GM12878 (cell line): ENCODE data around the gene PGC. TPM values are rescaled to one million over a fixed set of nuclear protein-coding genes. Genes with fewer than 3 reads are reported as not detected.

Experiments
- ATAC-seq: fragments of 200-7000 bp; cut with Tn5 transposase; 3 replicates; pipeline ENCODE4 v1.9.1; 2020; ENCODE audit warnings: mild to moderate bottlenecking, moderate library complexity
- BruUV-seq: library from RNA; stranded (reverse); fragments of 400-500 nt; replicated peaks from 2 replicates; lab custom pipeline; 2021; lab: Mats Ljungman, UMichigan
- CTCF ChIA-PET: fragments of 300-600 bp; sonication (Branson Sonifier 250); formaldehyde crosslinking; extraction: SDS; loops from one replicate; lab custom pipeline; 2021; ENCODE audit warnings: inconsistent platforms; lab: Yijun Ruan, JAX
- POLR2A ChIA-PET: fragments of 350-600 bp; formaldehyde crosslinking; extraction: SDS; loops from one replicate; lab custom pipeline; 2021; ENCODE audit warnings: inconsistent platforms; lab: Charles Lee
- RAD21 ChIA-PET: fragments of 300-600 bp; sonication (Branson Sonifier 250); formaldehyde crosslinking; loops from one replicate; lab custom pipeline; 2023; ENCODE audit warnings: antibody characterized with exemption; ENCODE audit not compliant: unreplicated experiment; lab: Charles Lee
- SMC1A ChIA-PET: fragments of 300-600 bp; sonication (Branson Sonifier 250); formaldehyde crosslinking; loops from one replicate; lab custom pipeline; 2023; ENCODE audit not compliant: unreplicated experiment, uncharacterized antibody; lab: Charles Lee
- DNase-seq: peaks from one replicate; pipeline ENCODE4 v3.0.0-alpha.2; 2011; ENCODE audit warnings: low read depth, low spot score
- FAIRE-seq: peaks from 3 replicates; lab custom pipeline; 2011; peaks lifted over from hg19 to GRCh38; lab: Jason Lieb, UNC
- H2AFZ ChIP-seq: 2 replicates; pipeline ENCODE4 v1.6.0; 2011; ENCODE audit warnings: low read depth, low read length, control low read depth; ENCODE audit not compliant: control insufficient read depth
- H3K27ac ChIP-seq: 2 replicates; pipeline ENCODE4 v1.5.1; 2011; ENCODE audit warnings: control low read depth; ENCODE audit not compliant: control insufficient read depth, insufficient read depth
- H3K27me3 ChIP-seq, 2 experiments: replicated peaks in 1 of 2; 2 replicates each; pipeline versions ENCODE4 v1.6.0 to v1.6.1; 2011; ENCODE audit warnings: low read length in 1 of 2; ENCODE audit not compliant: control insufficient read depth in 2 of 2, insufficient read depth in 2 of 2
- H3K36me3 ChIP-seq, 2 experiments: 2 replicates each; pipeline ENCODE4 v1.5.1; 2011; ENCODE audit warnings: low read length in 1 of 2; ENCODE audit not compliant: control insufficient read depth in 2 of 2, insufficient read depth in 2 of 2
- H3K4me1 ChIP-seq: 2 replicates; pipeline ENCODE4 v1.6.1; 2011; ENCODE audit warnings: mild to moderate bottlenecking, low read length, moderate library complexity, mixed read lengths; ENCODE audit not compliant: control insufficient read depth, insufficient read depth
- H3K4me2 ChIP-seq: 2 replicates; pipeline ENCODE4 v1.6.0; 2011; ENCODE audit warnings: control low read depth; ENCODE audit not compliant: control insufficient read depth, insufficient read depth
- H3K4me3 ChIP-seq: fragments of 200-600 bp; sonication (generic); 2 replicates; pipeline ENCODE4 v1.5.1; 2016
- H3K79me2 ChIP-seq: 2 replicates; pipeline ENCODE4 v1.6.0; 2011; ENCODE audit warnings: low read length; ENCODE audit not compliant: control insufficient read depth, insufficient read depth
- H3K9ac ChIP-seq: 2 replicates; pipeline ENCODE4 v1.8.0; 2011; ENCODE audit warnings: low read length, control low read depth, mixed read lengths; ENCODE audit not compliant: control insufficient read depth, insufficient read depth
- H3K9me3 ChIP-seq: replicated peaks from 3 replicates; pipeline ENCODE4 v1.5.1; 2011; ENCODE audit warnings: mild to moderate bottlenecking, low read length; ENCODE audit not compliant: control insufficient read depth, insufficient read depth
- H4K20me1 ChIP-seq: 2 replicates; pipeline ENCODE4 v1.6.0; 2011; ENCODE audit not compliant: control insufficient read depth, insufficient read depth
- ATF7 ChIP-seq: fragments of 450-650 bp; IDR thresholded peaks from 2 replicates; pipeline ENCODE4 v1.6.1; 2016; ENCODE audit warnings: low read depth, mild to moderate bottlenecking
- CHD4 ChIP-seq: fragments of 200-600 bp; sonication (generic); IDR thresholded peaks from 2 replicates; pipeline ENCODE4 v1.6.1; 2016; ENCODE audit warnings: mild to moderate bottlenecking
- EGR1 ChIP-seq, 2 experiments: IDR thresholded peaks; 1 replicate in 1 of 2; 2 replicates in 1 of 2; pipeline ENCODE4 v1.6.1; 2011 to 2012; ENCODE audit warnings: low read depth in 2 of 2, low read length in 2 of 2, borderline replicate concordance in 1 of 2, mild to moderate bottlenecking in 1 of 2, moderate library complexity in 1 of 2
- GATAD2B ChIP-seq: fragments of 450-650 bp; conservative IDR thresholded peaks from 2 replicates; pipeline ENCODE4 v1.6.1; 2017; ENCODE audit warnings: low read depth, mild to moderate bottlenecking, moderate library complexity
- NFYB ChIP-seq: IDR thresholded peaks from 2 replicates; pipeline ENCODE4 v1.6.1; 2011; ENCODE audit warnings: low read depth, mild to moderate bottlenecking, low read length, improper control_type of control experiment, moderate library complexity; ENCODE audit not compliant: insufficient read depth
- RFX5 ChIP-seq: IDR thresholded peaks from 2 replicates; pipeline ENCODE4 v1.6.1; 2011; ENCODE audit warnings: low read depth, low read length, improper control_type of control experiment
- SIN3A ChIP-seq: IDR thresholded peaks from 2 replicates; pipeline ENCODE4 v1.6.1; 2012; ENCODE audit warnings: low read depth, low read length, improper control_type of control experiment
- SMARCA5 ChIP-seq: fragments of 450-650 bp; IDR thresholded peaks from 2 replicates; pipeline ENCODE4 v1.6.1; 2017; ENCODE audit warnings: mild to moderate bottlenecking
- STAT3 ChIP-seq: IDR thresholded peaks from 2 replicates; pipeline ENCODE4 v1.6.1; 2011; ENCODE audit warnings: low read depth, low read length, improper control_type of control experiment
- TARDBP ChIP-seq: IDR thresholded peaks from 2 replicates; pipeline ENCODE4 v1.6.1; 2016; ENCODE audit warnings: borderline replicate concordance
- ZNF217 ChIP-seq: fragments of 450-650 bp; IDR thresholded peaks from 2 replicates; pipeline ENCODE4 v1.6.1; 2017; ENCODE audit warnings: antibody characterized with exemption, mild to moderate bottlenecking
- ZNF274 ChIP-seq: IDR thresholded peaks from one replicate; pipeline ENCODE4 v1.8.0; 2011; ENCODE audit not compliant: insufficient read length, insufficient read depth
- ZNF384 ChIP-seq: IDR thresholded peaks from 2 replicates; pipeline ENCODE4 v1.6.1; 2012; ENCODE audit warnings: low read depth, mild to moderate bottlenecking, low read length, improper control_type of control experiment, borderline replicate concordance
- WGBS: methylation state at CpG from one replicate; pipeline ENCODE4 v1.1.6; 2016; ENCODE audit warnings: low lambda C conversion rate; ENCODE audit not compliant: insufficient replicate concordance, insufficient coverage; ENCODE audit errors: missing lambda C conversion rate; 5-methylcytosine and 5-hydroxymethylcytosine counted together
- in situ Hi-C: fragments of 300-500 bp; cut with MboI; formaldehyde crosslinking; loops from 9 replicates; pipeline ENCODE4 v1.14.3; 2018; ENCODE audit warnings: mixed read lengths
- intact Hi-C: fragments of 100-400 bp; cut with micrococcal nuclease; formaldehyde crosslinking; loops from one replicate; pipeline ENCODE4 v1.14.2; 2022; ENCODE audit not compliant: unreplicated experiment
- polyA plus RNA-seq, 11 experiments: library from polyadenylated mRNA; depleted of rRNA in 4 of 11; unstranded in 6 of 11; stranded (reverse) in 5 of 11; fragments of >200 nt; fragmentation: Nextera tagmentation in 4 of 11; fragmentation: Illumina TruSeq in 1 of 11; extraction: Ambion mirVana in 4 of 11; extraction: Trizol in 1 of 11; gene quantifications; 1 replicate in 1 of 11; 2 replicates in 10 of 11; pipeline versions ENCODE4 v1.2.1 to v1.2.3, GENCODE V29; 2011 to 2016; ENCODE audit warnings: inconsistent platforms in 2 of 11, missing spikeins in 2 of 11, low read depth in 1 of 11
- total RNA-seq, 4 experiments: library from RNA; depleted of rRNA in 3 of 4; stranded (reverse); fragments of >200 nt in 3 of 4; fragmentation: Illumina TruSeq in 1 of 4; extraction: Trizol in 1 of 4; gene quantifications; 2 replicates each; pipeline versions ENCODE4 v1.2.1 to v1.2.3, GENCODE V29; 2013 to 2021

Gene PGC
- total and polyA plus RNA-seq, 10 of the 15 experiments (the other 5 are each of a cell fraction or from before 2014, with no cell fraction given), result 0.26 TPM; not detected in 9

DNA sequence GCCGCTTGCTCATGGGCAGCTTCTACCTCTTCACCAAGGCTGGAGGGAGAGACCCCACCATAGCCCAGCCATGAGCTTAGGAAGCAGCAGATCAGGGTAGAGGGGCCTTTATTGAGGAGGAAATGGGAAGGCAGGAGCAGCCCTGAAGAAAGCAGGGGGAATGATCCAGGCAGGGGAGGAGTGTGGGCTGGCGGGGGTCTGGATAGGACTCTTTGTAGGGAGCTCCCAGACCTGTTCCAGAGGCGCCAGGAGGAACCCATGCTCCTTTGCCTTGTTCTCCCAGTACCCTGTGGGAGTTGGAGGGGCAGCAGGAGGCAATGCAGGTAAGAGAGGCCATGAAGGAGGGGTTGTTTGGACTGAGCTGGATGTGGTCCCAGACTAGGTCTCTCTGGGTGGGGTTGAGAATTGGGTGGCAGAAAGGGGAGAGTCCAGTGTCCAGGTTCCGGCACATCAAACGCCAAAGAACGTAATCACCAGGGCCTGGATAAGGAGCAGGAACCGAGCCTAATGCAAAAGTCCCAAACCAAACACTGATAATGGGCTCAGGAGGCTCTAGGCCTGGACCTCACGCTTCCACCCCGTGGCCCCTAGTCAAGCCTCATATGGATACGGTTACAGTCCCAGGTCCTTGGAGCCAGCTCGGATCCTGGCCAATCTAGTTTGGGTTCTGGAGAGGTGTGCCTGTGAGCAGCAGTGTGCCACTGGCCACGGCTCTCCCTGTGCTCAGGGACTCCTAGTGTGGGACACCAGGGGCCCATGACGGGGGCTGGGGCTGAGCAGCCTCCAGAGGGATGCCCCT lies 12.1 kb upstream of the PGC start:
- CTCF ChIA-PET, result interaction anchor here (0.9 kb wide), 1 partner anchor 16 kb away, joined by 3 read pairs; no protein-coding TSS in a partner anchor
- BruUV-seq, result no TSS peak
- 34% methylated on average over 13 of the region's 13 CpGs for WGBS
- Histone ChIP-seq H3K4me3 (no peak overlapping the region), H3K9me3 (no peaks in the 10 kb centered on the region), H3K36me3 (no peaks in the 10 kb centered on the region), H3K4me2 (no peak overlapping the region), H3K27ac (no peak overlapping the region), H3K27me3 (peaks cover 0 to 4% of the 10 kb centered on the region in 2 experiments; a peak in 2 of 4 replicates), H2AFZ (no peak overlapping the region), H3K79me2 (no peaks in the 10 kb centered on the region), H3K9ac (no peak overlapping the region), H3K4me1 (no peaks in the 10 kb centered on the region), H4K20me1 (no peaks in the 10 kb centered on the region)
- no peak for DNase-seq
- intact Hi-C loops (no loop called here), in situ Hi-C loops (no loop called here)
- no peak for ATAC-seq
- FAIRE-seq, result no peak
- RAD21 ChIA-PET, result no interaction called here
- no peak for TF ChIP-seq NFYB
- TF ChIP-seq ZNF384, result no peak
- TF ChIP-seq TARDBP, result no peak
- no peak for TF ChIP-seq EGR1 (IDR thresholded peaks at IDR 0.05; ENCODE audit: borderline replicate concordance in 1 of 2, low read depth in 2 of 2, low read length in 2 of 2)
- TF ChIP-seq ZNF274, result no peak
- no peak for TF ChIP-seq ATF7
- SMC1A ChIA-PET, result no interaction called here
- POLR2A ChIA-PET, result no interaction called here

DNA sequence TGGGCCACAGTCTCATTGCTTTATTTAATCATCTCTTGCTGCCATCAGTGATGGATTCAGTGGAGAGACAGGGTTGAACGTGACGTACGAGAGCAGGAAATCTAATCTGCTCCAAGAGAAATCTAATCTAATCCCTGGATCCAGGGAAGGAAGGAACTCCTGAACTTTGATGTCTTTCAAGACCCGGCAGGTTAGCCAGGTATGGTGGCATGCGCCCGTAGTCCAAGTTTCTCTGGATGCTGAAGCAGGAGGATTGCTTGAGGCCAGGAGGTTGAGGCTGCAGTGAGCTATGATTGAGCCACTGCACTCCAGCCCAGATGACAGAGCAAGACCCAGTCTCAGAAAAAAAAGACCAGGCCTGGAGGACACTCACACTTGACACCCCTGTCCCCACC lies 11.4 kb upstream of the PGC start:
- Histone ChIP-seq H3K36me3 (no peaks in the 10 kb centered on the region), H3K4me1 (no peaks in the 10 kb centered on the region), H4K20me1 (no peaks in the 10 kb centered on the region), H3K4me2 (no peak overlapping the region), H3K4me3 (no peak overlapping the region), H3K27ac (no peak overlapping the region), H3K9ac (no peak overlapping the region), H2AFZ (no peak overlapping the region), H3K79me2 (no peaks in the 10 kb centered on the region), H3K9me3 (no peaks in the 10 kb centered on the region), H3K27me3 (peaks cover 0 to 4% of the 10 kb centered on the region in 2 experiments; a peak in 2 of 4 replicates)
- in situ Hi-C loops, result no loop called here
- WGBS, result 45% methylated on average over 6 of the region's 6 CpGs
- intact Hi-C loops, result no loop called here
- FAIRE-seq (no peak), ATAC-seq (no peak), DNase-seq (no peak)
- ChIA-PET SMC1A (no interaction called here), RAD21 (no interaction called here), CTCF (interaction anchor here (0.9 kb wide), 1 partner anchor 17 kb away, joined by 3 read pairs; no protein-coding TSS in a partner anchor), POLR2A (interaction anchor here (0.6 kb wide), 1 partner anchor 1432 kb away, joined by 3 read pairs; no protein-coding TSS in a partner anchor)
- TF ChIP-seq STAT3, result no peak
- no peak for TF ChIP-seq ZNF217
- TF ChIP-seq GATAD2B, result no peak
- TF ChIP-seq SIN3A, result no peak
- no peak for TF ChIP-seq SMARCA5
- no peak for TF ChIP-seq RFX5
- TF ChIP-seq CHD4, result no peak
- no TSS peak for BruUV-seq
